Heart right ventricle (tissue), 16 donors: ENCODE results near the gene SMCO2. TPM values are rescaled to one million over a fixed set of nuclear protein-coding genes. Genes with fewer than 3 reads are reported as not detected.

ENCODE experiments used
- ATAC-seq, 8 donors: fragments of 200-7000 bp; cut with Tn5 transposase; one replicate each; pipeline ENCODE4 v1.9.1; 2020; ENCODE audit warnings: mild to moderate bottlenecking in 8 of 8, moderate library complexity in 8 of 8, moderate number of reproducible peaks in 1 of 8
- DNase-seq, 2 donors: peaks; one replicate each; pipeline ENCODE4 v3.0.0-alpha.2; 2020
- H3K27ac ChIP-seq, 10 donors: fragments of 200-600 bp; sonication (generic) in 2 of 10; one replicate each; pipeline versions ENCODE4 v1.5.0 to v1.8.0; 2020 to 2022; ENCODE audit warnings: mild to moderate bottlenecking in 3 of 10
- H3K27me3 ChIP-seq, 7 donors: fragments of 200-600 bp; one replicate each; pipeline ENCODE4 v1.8.0; 2021 to 2022; ENCODE audit warnings: mild to moderate bottlenecking in 2 of 7
- H3K36me3 ChIP-seq, 9 donors: fragments of 200-600 bp; sonication (generic) in 1 of 9; one replicate each; pipeline versions ENCODE4 v1.5.0 to v1.8.0; 2020 to 2022; ENCODE audit warnings: mild to moderate bottlenecking in 2 of 9
- H3K4me1 ChIP-seq, 9 donors: fragments of 200-600 bp; sonication (generic) in 1 of 9; one replicate each; pipeline versions ENCODE4 v1.5.0 to v1.8.0; 2020 to 2022; ENCODE audit warnings: mild to moderate bottlenecking in 4 of 9
- H3K4me3 ChIP-seq, 10 donors: fragments of 200-600 bp; sonication (generic) in 2 of 10; one replicate each; pipeline versions ENCODE4 v1.5.0 to v1.8.0; 2020 to 2022; ENCODE audit warnings: mild to moderate bottlenecking in 7 of 10, moderate library complexity in 2 of 10
- H3K9me3 ChIP-seq, 11 donors: fragments of 200-600 bp in 10 of 11; sonication (generic) in 2 of 11; one replicate each; pipeline versions ENCODE4 v1.5.0 to v1.8.0; 2013 to 2022; ENCODE audit warnings: mild to moderate bottlenecking in 2 of 11, control low read depth in 1 of 11, moderate library complexity in 1 of 11
- whole genome bisulfite sequencing, 2 donors: extraction: QIAGEN DNeasy Blood & Tissue Kit; methylation state at CpG; one replicate each; pipeline ENCODE4 v1.1.7; 2013; ENCODE audit warnings: inconsistent platforms in 1 of 2; 5-methylcytosine and 5-hydroxymethylcytosine counted together
- intact Hi-C, 10 donors: fragments of 100-400 bp; cut with DNase I; formaldehyde crosslinking; loops; one replicate each; pipeline versions ENCODE4 v1.11.1 to v1.14.2; 2022
- long read RNA-seq, 3 donors: library from polyadenylated mRNA; unstranded; transcript quantifications; one replicate each; pipeline ENCODE4 v2.0.0, GENCODE V29; 2020 to 2021
- polyA plus RNA-seq, 2 donors: library from polyadenylated mRNA; stranded (reverse); fragments of 200-250 nt; gene quantifications; one replicate each; pipeline ENCODE4 v1.2.3, GENCODE V29; 2013
- total RNA-seq, 10 donors: library from RNA; stranded (reverse); fragmentation: NEBNext Ultra II Directional in 3 of 10; extraction: Animal tissue kit (Norgen Biotek cat#: 25700) in 3 of 10; gene quantifications; one replicate each; pipeline versions ENCODE4 v1.2.1 to v1.2.4, GENCODE V29; 2021 to 2023
- TF ChIP-seq, protein P1 (sequence below), 9 donors: fragments of 200-600 bp; sonication (generic) in 2 of 9; IDR thresholded peaks; one replicate each; pipeline versions ENCODE4 v1.5.0 to v1.8.0; 2021 to 2022; ENCODE audit warnings: antibody characterized with exemption in 9 of 9, mild to moderate bottlenecking in 5 of 9, moderate library complexity in 1 of 9
- donor health status: Arrhythmogenic right ventricular cardiomyopathy.
- donor health status: ischemic (EF 13 %, LVEDD 7.1; RV severe dilation, severe dysfunction).
- donor health status: healthy with polysubstance abuse.
- donor health status: DM: no; HTN: yes; CAD: no.
- donor health status: DM: no; HTN: no; CAD: no.
- donor health status: ischemic (EF 25% LVEDD 6.9; RV normal size, moderate dysfunction).
- donor health status: ischemic (EF 25% LVEDD 5.7; RV mildly dilated, moderate dysfunction).
- donor health status: healthy.
- donor health status: DM: yes; HTN: yes; CAD: no.
- donor health status: Ischemic cardiomyopathy.
- donor health status: ischemic (EF 35%, LVEDD 5.7; RV mildly dilated, moderate dysfunction).
- donor health status: nonischemic (EF 11% LVEDD 7.7; RV severe dilation, severe dysfunction).
- donor health status: DM: yes; HTN: yes; CAD: no.
- donor health status: PGD.
- donor health status: ischemic (EF 29% LVEDD 5.4; RV normal size, mild dysfunction).
- donor health status: nonischemic (EF 23%, LVEDD 6.1; RV moderate dilation, normal function).

The SMCO2 gene
- 1 to 10 TPM in 1 of 10 donors, under 1 TPM in 2, not detected in 7; 0.36 to 1.3 (median 0.59) TPM for total RNA-seq
- polyA plus RNA-seq = under 1 TPM in 1 of 2 donors, not detected in 1; 0.04 TPM
- long read RNA-seq, donor 1 = 0 reads
- long read RNA-seq, donor 2 = 0 reads
- long read RNA-seq, donor 3 = 0 reads

DNA sequence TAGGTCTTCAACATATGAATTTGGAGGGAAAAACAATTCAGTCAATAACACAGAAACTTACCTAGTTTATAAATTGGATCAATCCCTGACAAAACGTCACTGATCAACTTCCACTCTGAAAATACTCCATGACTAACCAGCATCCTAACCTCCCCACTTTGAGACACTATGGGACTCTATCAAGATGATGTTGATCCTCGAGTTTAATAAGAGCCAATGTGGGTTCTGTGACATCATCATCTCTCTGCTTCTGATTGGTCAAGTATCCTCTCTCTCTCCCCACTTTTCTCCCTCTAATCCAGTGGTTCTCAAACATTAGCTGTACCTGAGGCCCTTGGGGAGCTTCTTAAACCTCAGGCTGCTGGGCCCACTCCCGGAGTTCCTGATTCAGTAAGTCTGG is at the start of gene SMCO2:
SMCO2 (plus strand) TSS at position 301 of the 400 bp plus-strand sequence. CDS start 23,896 bp downstream, outside the sequence.
- no peak for DNase-seq
- intact Hi-C loops = loop anchor here in 2 of 10 donors (10.0 kb wide), 1 partner anchor 48 kb away; no protein-coding TSS in a partner anchor
- Histone ChIP-seq H3K27me3 (no peaks in the 10 kb centered on the region), H3K9me3 (peaks cover 0 to 18% (median 10%) of the 10 kb centered on the region in 11 donors), H3K4me3 (no peak within 1 kb of the TSS), H3K4me1 (peaks cover 0 to 16% (median 0%) of the 10 kb centered on the region in 9 donors), H3K36me3 (no peaks in the 10 kb centered on the region), H3K27ac (no peak within 1 kb of the TSS)
- TF ChIP-seq, protein P1, sequence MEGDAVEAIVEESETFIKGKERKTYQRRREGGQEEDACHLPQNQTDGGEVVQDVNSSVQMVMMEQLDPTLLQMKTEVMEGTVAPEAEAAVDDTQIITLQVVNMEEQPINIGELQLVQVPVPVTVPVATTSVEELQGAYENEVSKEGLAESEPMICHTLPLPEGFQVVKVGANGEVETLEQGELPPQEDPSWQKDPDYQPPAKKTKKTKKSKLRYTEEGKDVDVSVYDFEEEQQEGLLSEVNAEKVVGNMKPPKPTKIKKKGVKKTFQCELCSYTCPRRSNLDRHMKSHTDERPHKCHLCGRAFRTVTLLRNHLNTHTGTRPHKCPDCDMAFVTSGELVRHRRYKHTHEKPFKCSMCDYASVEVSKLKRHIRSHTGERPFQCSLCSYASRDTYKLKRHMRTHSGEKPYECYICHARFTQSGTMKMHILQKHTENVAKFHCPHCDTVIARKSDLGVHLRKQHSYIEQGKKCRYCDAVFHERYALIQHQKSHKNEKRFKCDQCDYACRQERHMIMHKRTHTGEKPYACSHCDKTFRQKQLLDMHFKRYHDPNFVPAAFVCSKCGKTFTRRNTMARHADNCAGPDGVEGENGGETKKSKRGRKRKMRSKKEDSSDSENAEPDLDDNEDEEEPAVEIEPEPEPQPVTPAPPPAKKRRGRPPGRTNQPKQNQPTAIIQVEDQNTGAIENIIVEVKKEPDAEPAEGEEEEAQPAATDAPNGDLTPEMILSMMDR (IDR thresholded peaks at IDR 0.05) = no peak
- 93 to 94% methylated on average over 3 of the region's 3 CpGs for WGBS, 2 donors
- ATAC-seq = no peak

DNA sequence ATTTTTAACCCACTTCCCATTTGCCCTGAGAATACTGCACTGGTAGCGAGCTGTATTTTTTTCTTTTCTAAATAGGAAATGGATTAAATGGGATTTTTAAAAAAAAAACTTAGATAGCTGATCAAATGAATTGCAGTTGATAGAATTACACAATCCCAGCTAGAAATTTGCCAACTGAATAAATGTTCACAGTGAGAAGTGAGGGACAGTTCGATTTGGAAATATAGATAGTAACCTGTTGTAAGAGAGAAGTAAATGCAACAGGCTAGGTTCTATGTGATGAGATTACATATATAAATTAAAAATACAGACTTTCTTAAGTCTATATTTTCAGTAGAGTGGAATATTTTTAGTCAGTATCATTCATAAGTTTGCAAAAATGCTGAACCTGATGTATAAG is 48.1 kb upstream of the SMCO2 start:
- Histone ChIP-seq H3K36me3 (no peaks in the 10 kb centered on the region), H3K27ac (no peak overlapping the region), H3K9me3 (no peaks in the 10 kb centered on the region), H3K4me1 (no peaks in the 10 kb centered on the region), H3K4me3 (no peak overlapping the region), H3K27me3 (no peaks in the 10 kb centered on the region)
- intact Hi-C loops = no loop called here
- WGBS, 2 donors = 85 to 93% methylated on average over 2 of the region's 2 CpGs
- no peak for ATAC-seq
- no peak for DNase-seq
- TF ChIP-seq, protein P1 (IDR thresholded peaks at IDR 0.05) = no peak

DNA sequence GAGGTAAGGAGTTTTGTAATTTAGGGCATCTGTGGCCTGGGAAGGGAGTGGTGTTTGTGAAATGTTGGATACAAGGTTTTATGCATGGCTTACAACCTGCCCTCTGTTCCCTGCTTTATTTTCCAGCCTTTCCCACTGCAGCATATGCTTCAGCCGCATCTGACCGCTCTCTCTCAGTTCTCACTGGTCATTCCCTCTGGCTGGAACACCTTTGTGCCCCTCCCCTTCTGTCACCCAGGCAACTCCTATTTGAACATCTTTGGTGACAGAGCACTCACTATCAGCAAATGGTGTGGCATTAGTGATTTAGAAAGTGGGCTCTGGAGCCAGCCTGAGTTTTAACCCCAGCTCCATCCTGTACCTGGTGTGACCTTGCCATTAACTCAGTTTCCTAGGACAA is 47.5 kb upstream of the SMCO2 start:
- no peak overlapping the region for H3K27ac ChIP-seq
- no peaks in the 10 kb centered on the region for H3K27me3 ChIP-seq
- TF ChIP-seq, protein P1 (IDR thresholded peaks at IDR 0.05) = no peak
- H3K36me3 ChIP-seq = no peaks in the 10 kb centered on the region
- no peak for DNase-seq
- intact Hi-C loops = no loop called here
- H3K9me3 ChIP-seq = no peaks in the 10 kb centered on the region
- no peak for ATAC-seq
- WGBS, 2 donors = 97 to 100% methylated on average over 2 of the region's 2 CpGs
- no peaks in the 10 kb centered on the region for H3K4me1 ChIP-seq
- no peak overlapping the region for H3K4me3 ChIP-seq

DNA sequence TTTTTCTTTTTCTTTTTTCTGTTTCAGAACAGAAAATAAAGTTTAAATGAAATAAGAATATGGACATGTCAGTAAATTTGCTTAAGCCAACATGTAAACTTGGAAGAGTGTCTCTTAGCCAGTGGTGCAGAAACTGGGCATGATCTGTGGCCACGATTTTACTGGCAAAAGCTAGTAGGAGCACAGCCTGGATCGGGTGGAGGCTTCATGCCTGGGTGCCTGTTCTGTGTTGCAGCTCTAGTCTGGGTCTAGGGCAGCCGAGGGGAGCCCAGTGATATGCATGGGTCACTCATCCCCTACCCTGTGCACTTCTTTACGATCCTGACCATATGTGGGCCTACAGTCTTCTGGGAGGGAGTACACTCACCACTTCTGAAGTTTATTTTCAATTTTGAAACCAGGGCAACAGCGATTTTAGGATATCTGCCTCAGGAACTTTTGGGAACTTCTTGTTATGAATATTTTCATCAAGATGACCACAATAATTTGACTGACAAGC is 45.6 kb upstream of the SMCO2 start:
- Histone ChIP-seq H3K4me1 (no peaks in the 10 kb centered on the region), H3K36me3 (peaks cover 0 to 4% (median 0%) of the 10 kb centered on the region in 9 donors), H3K27ac (no peak overlapping the region), H3K27me3 (no peaks in the 10 kb centered on the region), H3K9me3 (peaks cover 0 to 9% (median 0%) of the 10 kb centered on the region in 11 donors), H3K4me3 (no peak overlapping the region)
- ATAC-seq (no peak), DNase-seq (no peak)
- intact Hi-C loops = no loop called here
- 91 to 92% methylated on average over 5 of the region's 5 CpGs for WGBS, 2 donors
- TF ChIP-seq, protein P1 (IDR thresholded peaks at IDR 0.05) = no peak
